GM18498 (cell line): ENCODE data around the gene PPP2R3B.
"Not testable (repeated sequence)": the region's sequence is repeated elsewhere in the genome, so short reads cannot be mapped to it uniquely, and the experiment has no call there.

Source experiments
- ATAC-seq: cut with Tn5 transposase; IDR thresholded peaks from one replicate; pipeline ENCODE4 v1.9.1; 2021; ENCODE audit warnings: mild to moderate bottlenecking, moderate library complexity; ENCODE audit not compliant: unreplicated experiment

Gene PPP2R3B

DNA sequence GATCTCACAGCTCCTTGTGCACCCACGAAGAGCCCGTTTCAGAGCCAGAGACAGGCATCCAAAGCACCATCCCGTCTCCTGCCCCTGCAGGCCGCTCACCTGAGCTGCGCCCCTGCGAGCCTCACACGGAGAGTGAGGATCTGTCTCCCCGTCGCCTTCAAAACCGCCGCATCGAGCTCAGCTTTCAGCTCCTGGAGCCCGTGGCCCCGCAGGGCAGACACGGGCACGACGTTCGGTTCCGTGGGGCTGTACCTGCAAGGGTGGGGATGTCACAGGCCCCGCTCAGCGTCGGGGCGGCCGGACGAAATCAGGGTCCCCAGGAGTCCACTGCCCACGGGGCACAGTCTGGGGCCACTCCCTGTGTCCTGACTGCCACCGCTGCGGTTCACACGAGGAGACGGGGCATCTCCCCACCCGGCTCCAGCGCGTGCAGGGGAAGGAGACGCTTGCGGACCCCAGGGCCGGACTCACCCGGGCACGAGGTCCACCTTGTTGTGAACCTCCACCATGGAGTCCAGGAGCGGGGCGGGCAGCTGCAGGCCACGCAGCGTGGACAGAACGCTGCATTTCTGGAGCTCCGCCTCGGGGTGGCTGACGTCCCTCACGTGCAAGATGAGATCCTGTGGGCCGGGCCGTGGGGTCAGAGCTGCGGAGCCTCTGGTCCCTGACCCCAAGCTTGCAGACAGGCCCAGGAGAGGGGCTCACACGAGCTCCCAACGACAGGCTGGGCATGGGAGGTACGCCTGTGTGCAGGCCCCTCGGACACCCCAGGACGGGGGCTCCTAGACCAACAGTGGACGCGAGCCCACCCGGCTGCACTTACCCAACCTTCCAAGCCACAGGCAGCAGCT is 79.2 kb downstream of the PPP2R3B start:
- no peak for ATAC-seq

DNA sequence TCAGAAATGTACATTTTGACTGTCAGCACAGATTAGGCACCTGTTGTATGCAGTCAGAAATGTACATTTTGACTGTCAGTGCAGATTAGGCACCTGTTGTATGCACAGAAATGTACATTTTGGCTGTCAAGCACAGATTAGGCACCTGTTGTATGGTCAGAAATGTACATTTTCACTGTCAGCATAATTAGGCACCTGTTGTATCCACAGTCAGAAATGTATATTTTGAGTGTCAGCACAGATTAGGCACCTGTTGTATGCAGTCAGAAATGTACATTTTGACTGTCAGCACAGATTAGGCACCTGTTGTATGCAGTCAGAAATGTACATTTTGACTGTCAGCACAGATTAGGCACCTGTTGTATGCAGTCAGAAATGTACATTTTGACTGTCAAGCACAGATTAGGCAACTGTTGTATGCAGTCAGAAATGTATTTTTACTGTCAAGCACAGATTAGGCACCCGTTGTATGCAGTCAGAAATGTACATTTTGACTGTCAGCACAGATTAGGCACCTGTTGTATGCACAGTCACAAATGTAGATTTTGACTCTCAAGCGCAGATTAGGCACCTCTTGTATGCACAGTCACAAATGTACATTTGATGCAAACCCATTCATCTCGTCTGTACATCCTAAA is 80.0 kb downstream of the PPP2R3B start:
- ATAC-seq: not testable (repeated sequence)

- not testable (repeated sequence) for ATAC-seq
Measured at GRCh38 chrX:305781-306613, 80.7 kb downstream of the PPP2R3B start.

GRCh38 chrX:302975-303374 is 83.7 kb downstream of the PPP2R3B start:
- no peak for ATAC-seq

DNA sequence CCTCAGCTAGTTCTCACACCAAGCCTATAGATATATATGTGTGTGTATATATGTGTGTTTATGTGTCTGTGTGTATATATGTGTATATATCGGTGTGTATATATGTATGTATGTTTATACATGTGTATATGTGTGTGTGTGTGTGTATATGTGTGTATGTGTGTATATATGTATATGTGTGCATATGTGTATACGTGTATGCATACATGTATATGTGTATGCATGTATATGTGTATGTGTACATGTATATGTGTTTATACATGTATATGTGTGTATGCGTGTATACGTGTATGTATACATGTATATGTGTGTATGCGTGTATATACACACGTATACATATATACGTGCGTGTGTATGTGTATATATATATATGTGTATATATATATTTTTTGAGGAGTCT is 86.4 kb downstream of the PPP2R3B start:
- no peak for ATAC-seq

DNA sequence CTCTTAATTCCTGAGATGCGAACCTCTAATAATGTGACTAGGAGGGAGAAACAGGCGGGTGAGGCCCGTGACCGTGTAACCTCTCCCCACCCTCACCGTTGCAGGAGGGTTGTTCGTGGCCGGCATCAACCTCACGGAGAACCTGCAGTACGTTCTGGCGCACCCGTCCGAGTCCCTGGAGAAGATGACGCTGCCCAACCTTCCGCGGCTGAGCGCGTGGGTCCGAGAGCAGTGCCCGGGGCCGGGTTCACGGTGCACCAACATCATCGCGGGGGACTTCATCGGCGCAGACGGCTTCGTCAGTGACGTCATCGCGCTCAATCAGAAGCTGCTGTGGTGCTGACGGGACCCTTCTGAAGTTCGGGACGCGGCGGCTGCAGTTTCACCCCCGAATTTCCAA is 87.7 kb downstream of the PPP2R3B start:
- no peak for ATAC-seq

GRCh38 chrX:295136-295535 is 91.6 kb downstream of the PPP2R3B start:
- no peak for ATAC-seq

DNA sequence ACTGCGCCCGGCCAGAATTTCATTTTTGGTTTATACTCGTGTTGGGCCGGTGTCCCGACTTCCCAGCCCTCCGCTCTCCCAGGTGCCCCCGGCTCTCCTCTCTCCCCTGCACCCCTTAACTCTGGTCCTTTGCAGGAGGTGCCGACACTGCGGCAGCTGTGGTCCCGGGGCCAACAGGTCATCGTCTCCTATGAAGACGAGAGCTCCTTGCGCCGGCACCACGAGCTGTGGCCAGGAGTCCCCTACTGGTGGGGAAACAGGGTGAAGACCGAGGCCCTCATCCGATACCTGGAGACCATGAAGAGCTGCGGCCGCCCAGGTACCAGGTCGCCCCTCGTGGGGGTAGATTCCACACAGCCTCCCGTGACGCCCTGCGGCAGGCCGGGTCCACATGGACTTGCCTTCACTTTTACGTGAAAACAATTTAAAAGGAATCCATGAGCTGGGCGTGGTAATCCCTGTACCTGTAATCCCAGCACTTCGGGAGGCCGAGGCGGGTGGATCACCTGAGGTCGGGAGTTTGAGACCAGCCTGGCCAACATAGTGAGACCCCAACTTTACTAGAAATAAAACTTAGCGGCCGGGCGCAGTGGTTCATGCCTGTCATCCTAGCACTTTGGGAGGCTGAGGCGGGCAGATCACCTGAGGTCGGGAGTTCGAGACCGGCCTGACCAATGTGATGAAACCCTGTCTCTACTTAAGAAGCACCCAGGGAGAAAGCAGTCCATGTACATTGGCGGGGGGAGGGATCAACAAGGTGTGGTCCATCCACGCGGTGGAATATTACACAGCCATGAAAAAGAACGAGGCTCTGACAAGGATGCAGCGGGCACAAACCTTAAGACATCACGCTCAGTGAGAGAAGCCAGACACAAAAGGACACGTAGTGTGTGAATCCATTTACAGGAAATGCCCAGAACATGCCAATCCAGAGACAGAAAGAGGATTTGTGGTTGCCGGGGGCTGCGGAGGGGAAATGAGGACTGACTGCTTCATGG is 93.5 kb downstream of the PPP2R3B start:
- ATAC-seq: no peak

DNA sequence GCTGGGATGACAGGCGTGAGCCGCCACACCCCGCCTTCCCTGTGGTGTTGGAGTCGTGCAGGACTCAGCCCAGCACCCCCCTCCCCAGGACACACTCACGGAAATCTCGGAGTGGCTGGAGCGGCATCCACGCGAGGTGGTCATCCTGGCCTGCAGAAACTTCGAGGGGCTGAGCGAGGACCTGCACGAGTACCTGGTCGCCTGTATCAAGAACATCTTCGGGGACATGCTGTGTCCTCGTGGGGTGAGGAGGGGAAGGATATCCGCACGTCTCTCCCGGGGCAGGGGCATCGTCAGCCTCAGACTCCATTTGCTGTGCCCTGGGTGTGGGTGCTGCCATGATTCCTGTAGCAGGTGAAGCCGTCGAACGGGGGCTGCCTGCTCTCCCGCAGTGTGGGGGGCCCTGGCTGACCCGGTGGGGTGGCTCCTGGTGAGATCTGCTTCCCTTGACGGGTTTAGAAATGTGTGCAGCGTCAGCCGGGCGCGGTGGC is 95.3 kb downstream of the PPP2R3B start:
- ATAC-seq: no peak

GRCh38 chrX:290476-291166 is 96.1 kb downstream of the PPP2R3B start:
- ATAC-seq: no peak

- ATAC-seq: no peak
Measured at GRCh38 chrX:288561-288991, 98.1 kb downstream of the PPP2R3B start.

DNA sequence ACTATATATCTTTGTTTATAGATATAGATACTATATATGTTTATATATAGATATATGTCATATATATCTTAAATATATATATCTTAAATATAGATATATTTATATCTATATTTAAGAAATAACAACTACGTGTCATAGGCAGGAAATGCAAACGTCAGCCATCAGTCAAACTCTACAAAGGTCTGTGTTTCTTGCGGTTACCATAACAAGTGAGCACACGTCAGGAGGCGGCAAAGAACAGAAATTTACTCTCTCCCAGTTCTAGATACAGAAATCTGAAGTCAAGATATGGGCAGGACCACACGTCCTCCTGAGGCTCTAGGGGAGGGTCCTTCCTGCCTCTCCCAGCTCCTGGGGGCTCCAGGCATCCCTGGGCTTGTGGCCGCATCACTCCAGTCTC is 99.0 kb downstream of the PPP2R3B start:
- no peak for ATAC-seq

GRCh38 chrX:285076-285677 is 101.5 kb downstream of the PPP2R3B start:
- ATAC-seq: no peak
